K562 (cell line): ENCODE measurements around the gene TKT. TPM values are rescaled to one million over a fixed set of nuclear protein-coding genes. Genes with fewer than 3 reads are reported as not detected.

Experiments
- ATAC-seq: fragments of 200-7000 bp; cut with Tn5 transposase; 3 replicates; pipeline ENCODE4 v1.9.1; 2020; ENCODE audit warnings: moderate library complexity
- BruUV-seq: library from RNA; stranded (reverse); fragments of 400-500 nt; replicated peaks from 2 replicates; lab custom pipeline; 2021; lab: Mats Ljungman, UMichigan
- CTCF ChIA-PET: fragments of 300-600 bp; formaldehyde crosslinking; extraction: SDS; loops from one replicate; lab custom pipeline; 2021; ENCODE audit warnings: low intra/inter-chr PET ratio; lab: Yijun Ruan, JAX
- POLR2A ChIA-PET: fragments of 300-600, 350-650 bp; sonication (Branson Sonifier 250); formaldehyde crosslinking; extraction: SDS; loops from one replicate; lab custom pipeline; 2021; ENCODE audit warnings: antibody characterized with exemption, inconsistent platforms; lab: Yijun Ruan, JAX
- DNase-seq, 4 experiments: peaks; one replicate each; pipeline versions ENCODE4 v3.0.0 to v3.0.0-alpha.2; 2011 to 2018; ENCODE audit warnings: low spot score in 3 of 4, mixed read lengths in 3 of 4; ENCODE audit errors: extremely low read depth in 1 of 4
- FAIRE-seq: peaks from 2 replicates; lab custom pipeline; 2011; peaks lifted over from hg19 to GRCh38; lab: Jason Lieb, UNC
- H2AFZ ChIP-seq: 2 replicates; pipeline ENCODE4 v1.6.0; 2011; ENCODE audit warnings: low read depth, low read length, control low read depth, inconsistent platforms
- H3K27ac ChIP-seq: fragments of 200-600 bp; 3 replicates; pipeline ENCODE4 v1.8.0; 2011; ENCODE audit warnings: low read depth, mild to moderate bottlenecking, control low read depth, inconsistent platforms, low read length, moderate library complexity, mixed read lengths; ENCODE audit errors: extremely low read depth
- H3K27me3 ChIP-seq, 2 experiments: fragments of 300-600 bp in 1 of 2; 2 replicates in 1 of 2; 3 replicates in 1 of 2; pipeline versions ENCODE4 v1.6.0 to v1.8.0; 2011; ENCODE audit warnings: inconsistent platforms in 2 of 2, low read length in 2 of 2, mild to moderate bottlenecking in 1 of 2, mixed read lengths in 1 of 2, moderate library complexity in 1 of 2; ENCODE audit not compliant: control insufficient read depth in 2 of 2, insufficient read depth in 2 of 2
- H3K36me3 ChIP-seq: fragments of 300-600 bp; 3 replicates; pipeline ENCODE4 v1.8.0; 2011; ENCODE audit warnings: mild to moderate bottlenecking, low read length, inconsistent platforms; ENCODE audit not compliant: control insufficient read depth, insufficient read depth
- H3K4me1 ChIP-seq, 2 experiments: fragments of 200-600 bp in 1 of 2; replicated peaks in 1 of 2; 2 replicates in 1 of 2; 3 replicates in 1 of 2; pipeline versions ENCODE4 v1.5.1 to v1.8.0; 2011; ENCODE audit warnings: inconsistent platforms in 2 of 2, low read length in 2 of 2, mild to moderate bottlenecking in 1 of 2, mixed read lengths in 1 of 2, moderate library complexity in 1 of 2; ENCODE audit not compliant: control insufficient read depth in 2 of 2, insufficient read depth in 2 of 2
- H3K4me2 ChIP-seq: 2 replicates; pipeline ENCODE4 v1.6.1; 2011; ENCODE audit warnings: low read length, control low read depth, inconsistent platforms, mixed read lengths; ENCODE audit not compliant: insufficient read depth
- H3K4me3 ChIP-seq: fragments of 200-600 bp; sonication (generic), shearing (Covaris generic); 2 replicates; pipeline ENCODE4 v1.5.1; 2016; ENCODE audit warnings: control low read depth, inconsistent platforms
- H3K79me2 ChIP-seq: fragments of 200-600 bp; 3 replicates; pipeline ENCODE4 v1.8.0; 2011; ENCODE audit warnings: low read length, inconsistent platforms; ENCODE audit not compliant: control insufficient read depth, insufficient read depth
- H3K9ac ChIP-seq, 2 experiments: 2 replicates each; pipeline versions ENCODE4 v1.6.0 to v1.6.1; 2011; ENCODE audit warnings: low read depth in 2 of 2, low read length in 2 of 2, control low read depth in 1 of 2, inconsistent platforms in 1 of 2, mild to moderate bottlenecking in 1 of 2, mixed read lengths in 1 of 2; ENCODE audit not compliant: insufficient read depth in 1 of 2
- H3K9me1 ChIP-seq: one replicate; pipeline ENCODE4 v1.6.0; 2011; ENCODE audit warnings: inconsistent platforms, mild to moderate bottlenecking, low read length, moderate library complexity; ENCODE audit not compliant: control insufficient read depth, insufficient read depth
- H3K9me3 ChIP-seq: replicated peaks from 2 replicates; pipeline ENCODE4 v1.5.1; 2011; ENCODE audit warnings: low read depth, low read length, inconsistent platforms; ENCODE audit not compliant: control insufficient read depth, insufficient read depth
- H4K20me1 ChIP-seq: replicated peaks from 2 replicates; pipeline ENCODE4 v1.6.1; 2011; ENCODE audit warnings: low read length, inconsistent platforms, mixed read lengths; ENCODE audit not compliant: control insufficient read depth, insufficient read depth
- NUFIP1 ChIP-seq: fragments of 450-650 bp; IDR thresholded peaks from 2 replicates; pipeline ENCODE4 v1.6.1; 2018; ENCODE audit not compliant: partially characterized antibody
- RBM22 ChIP-seq: fragments of 200-400 bp; formaldehyde crosslinking; IDR thresholded peaks from 2 replicates; pipeline ENCODE4 v1.6.1; 2018; ENCODE audit warnings: low read length, low read depth; ENCODE audit not compliant: poor library complexity, severe bottlenecking
- RBM34 ChIP-seq: fragments of 200-400 bp; formaldehyde crosslinking; IDR thresholded peaks from 2 replicates; pipeline ENCODE4 v1.6.1; 2018; ENCODE audit warnings: low read length, borderline replicate concordance; ENCODE audit not compliant: insufficient read depth
- WGBS: fragments of 100-300 bp; shearing (Covaris generic); methylation state at CpG from one replicate; pipeline ENCODE4 v1.1.6; 2016; ENCODE audit warnings: low coverage, mixed read lengths; ENCODE audit not compliant: insufficient coverage; ENCODE audit errors: missing lambda C conversion rate; 5-methylcytosine and 5-hydroxymethylcytosine counted together
- in situ Hi-C: fragments of 300-500 bp; cut with MboI; formaldehyde crosslinking; loops from 4 replicates; pipeline ENCODE4 v1.15.0; 2018; ENCODE audit warnings: inconsistent platforms, mixed read lengths
- intact Hi-C: fragments of 100-400 bp; cut with micrococcal nuclease; formaldehyde crosslinking; loops from 2 replicates; pipeline ENCODE4 v1.14.2; 2022
- polyA plus RNA-seq, 8 experiments: library from polyadenylated mRNA; depleted of rRNA in 4 of 8; stranded (reverse) in 5 of 8; unstranded in 3 of 8; fragments of >200 nt; fragmentation: Nextera tagmentation in 2 of 8; fragmentation: Illumina TruSeq in 1 of 8; extraction: Ambion mirVana in 2 of 8; extraction: Trizol in 1 of 8; gene quantifications; 2 replicates each; pipeline versions ENCODE4 v1.2.1 to v1.2.3, GENCODE V29; 2011 to 2014; ENCODE audit warnings: inconsistent platforms in 1 of 8, missing spikeins in 1 of 8
- total RNA-seq, 7 experiments: library from RNA; depleted of rRNA in 6 of 7; stranded (reverse); fragments of >200 nt in 6 of 7; fragmentation: Illumina TruSeq in 2 of 7; extraction: Trizol in 2 of 7; gene quantifications; 2 replicates each; pipeline versions ENCODE4 v1.2.1 to v1.2.3, GENCODE V29; 2011 to 2021; ENCODE audit warnings: low replicate concordance in 1 of 7
- TF ChIP-seq, protein P1 (sequence below): fragments of 250-450 bp; sonication (Bioruptor Pico); IDR thresholded peaks from 2 replicates; pipeline ENCODE4 v1.8.0; 2021; ENCODE audit warnings: borderline replicate concordance, mild to moderate bottlenecking, moderate library complexity; ENCODE audit not compliant: poor library complexity, severe bottlenecking

Gene TKT
- total and polyA plus RNA-seq, 9 of the 15 experiments (the other 6 are each of a cell fraction or from before 2014, with no cell fraction given) = 58.1 to 401 (median 187) TPM

- peaks cover 8% of the 10 kb centered on the region; the same call in 1 of the 3 replicates for H3K36me3 ChIP-seq
- ChIA-PET CTCF (interaction anchor here (0.8 kb wide), 1 partner anchor 516 kb away, joined by 3 read pairs; no protein-coding TSS in a partner anchor), POLR2A (interaction anchor here (0.7 to 1.0 kb wide), 2 partner anchors 57 to 84 kb away, joined by 3 to 5 read pairs; no protein-coding TSS in a partner anchor)
- 0 out of 2 replicates have a peak, but pooled peaks cover 5% of the 10 kb centered on the region for H4K20me1 ChIP-seq
- H3K9ac ChIP-seq = peak overlapping the region in 1 of 2 experiments; percentile 17; a peak in 1 of 4 replicates
- H3K27me3 ChIP-seq = no peaks in the 10 kb centered on the region
- H3K79me2 ChIP-seq = no peaks in the 10 kb centered on the region
- FAIRE-seq (no peak), DNase-seq (no peak), ATAC-seq (no peak)
- H3K4me2 ChIP-seq = no peak overlapping the region
- intact Hi-C loops (loop anchor here (5.0 kb wide), 1 partner anchor 62 kb away; the partner anchor contains the start of gene RFT1), in situ Hi-C loops (loop anchor here (5.0 kb wide), 1 partner anchor 82 kb away; no protein-coding TSS in a partner anchor)
- TF ChIP-seq, protein P1, sequence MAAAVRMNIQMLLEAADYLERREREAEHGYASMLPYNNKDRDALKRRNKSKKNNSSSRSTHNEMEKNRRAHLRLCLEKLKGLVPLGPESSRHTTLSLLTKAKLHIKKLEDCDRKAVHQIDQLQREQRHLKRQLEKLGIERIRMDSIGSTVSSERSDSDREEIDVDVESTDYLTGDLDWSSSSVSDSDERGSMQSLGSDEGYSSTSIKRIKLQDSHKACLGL (CRISPR knock-in tag) = no peak
- TF ChIP-seq RBM22 (no peak), RBM34 (no peak), NUFIP1 (no peak)
- peaks cover 9 to 19% of the 10 kb centered on the region in 2 experiments; a peak in 4 of 5 replicates for H3K4me1 ChIP-seq
- H3K9me3 ChIP-seq = no peaks in the 10 kb centered on the region
- no peak overlapping the region for H3K4me3 ChIP-seq
- no peak overlapping the region for H3K27ac ChIP-seq
- BruUV-seq = no TSS peak
- H3K9me1 ChIP-seq = no peaks in the 10 kb centered on the region
- no peak overlapping the region for H2AFZ ChIP-seq
- WGBS = 32% methylated on average over 11 of the region's 14 CpGs
These were observed 61.4 kb downstream of the TKT start for GRCh38 chr3:53194210-53195065.
